ENCODE measurements around the gene COG1. TPM values are rescaled to one million over a fixed set of nuclear protein-coding genes. Genes with fewer than 3 reads are reported as not detected.

Gene COG1
- total RNA-seq, 1 donor from 2014 or later: 50.4 TPM

DNA sequence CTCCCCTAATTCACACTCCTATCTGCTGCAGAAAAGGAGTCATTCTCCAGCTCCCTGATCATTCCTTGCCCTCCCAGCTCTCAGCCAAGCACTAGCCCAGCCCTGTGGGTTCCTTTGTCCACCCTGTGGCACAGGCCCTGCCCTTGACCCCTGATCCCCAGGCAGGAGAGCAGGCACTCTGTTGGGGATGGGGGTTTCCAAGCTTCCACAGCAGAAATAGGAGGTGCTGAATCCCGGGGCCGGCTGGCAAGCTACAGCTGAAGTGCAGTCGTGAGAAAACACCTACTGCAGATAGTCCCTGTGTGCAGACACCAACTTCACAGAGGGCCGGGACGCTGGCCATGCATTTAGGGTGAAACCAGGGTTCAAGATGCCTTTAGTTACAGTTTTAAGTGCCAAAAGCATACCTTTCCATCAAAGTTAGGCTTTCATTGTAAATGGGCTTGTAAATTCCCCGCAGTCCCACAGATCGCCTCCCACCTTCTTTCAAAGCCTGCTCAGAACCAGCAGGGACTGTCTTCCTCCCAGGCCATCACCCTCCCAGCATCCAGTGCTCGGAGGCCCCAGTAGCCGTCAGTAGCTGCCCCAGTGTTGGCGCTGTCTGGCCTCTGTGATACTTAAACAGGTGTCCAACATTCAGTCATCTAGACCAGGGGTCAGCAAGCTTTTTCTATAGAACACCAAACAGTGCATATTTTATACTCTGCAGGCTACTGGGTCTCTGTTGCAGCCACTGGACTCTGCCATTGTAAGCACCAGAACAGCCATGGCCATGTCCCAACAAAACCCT lies 58.2 kb downstream of the COG1 start:
- H3K27ac Mint-ChIP-seq: no peak overlapping the region
- H3K36me3 Mint-ChIP-seq: peaks cover 2% of the 10 kb centered on the region
- no peaks in the 10 kb centered on the region for H3K9me3 Mint-ChIP-seq
- no peaks in the 10 kb centered on the region for H3K4me1 Mint-ChIP-seq
- no peak for DNase-seq (ENCODE audit: low spot score in 2 of 2, unreplicated experiment in 2 of 2)
- TF ChIP-seq, protein P1, sequence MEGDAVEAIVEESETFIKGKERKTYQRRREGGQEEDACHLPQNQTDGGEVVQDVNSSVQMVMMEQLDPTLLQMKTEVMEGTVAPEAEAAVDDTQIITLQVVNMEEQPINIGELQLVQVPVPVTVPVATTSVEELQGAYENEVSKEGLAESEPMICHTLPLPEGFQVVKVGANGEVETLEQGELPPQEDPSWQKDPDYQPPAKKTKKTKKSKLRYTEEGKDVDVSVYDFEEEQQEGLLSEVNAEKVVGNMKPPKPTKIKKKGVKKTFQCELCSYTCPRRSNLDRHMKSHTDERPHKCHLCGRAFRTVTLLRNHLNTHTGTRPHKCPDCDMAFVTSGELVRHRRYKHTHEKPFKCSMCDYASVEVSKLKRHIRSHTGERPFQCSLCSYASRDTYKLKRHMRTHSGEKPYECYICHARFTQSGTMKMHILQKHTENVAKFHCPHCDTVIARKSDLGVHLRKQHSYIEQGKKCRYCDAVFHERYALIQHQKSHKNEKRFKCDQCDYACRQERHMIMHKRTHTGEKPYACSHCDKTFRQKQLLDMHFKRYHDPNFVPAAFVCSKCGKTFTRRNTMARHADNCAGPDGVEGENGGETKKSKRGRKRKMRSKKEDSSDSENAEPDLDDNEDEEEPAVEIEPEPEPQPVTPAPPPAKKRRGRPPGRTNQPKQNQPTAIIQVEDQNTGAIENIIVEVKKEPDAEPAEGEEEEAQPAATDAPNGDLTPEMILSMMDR (IDR thresholded peaks at IDR 0.05; ENCODE audit: unreplicated experiment): no peak
- peaks cover 2% of the 10 kb centered on the region for H3K27me3 Mint-ChIP-seq (ENCODE audit: low read depth)
- H3K4me3 Mint-ChIP-seq: no peak overlapping the region

- no peak overlapping the region for H3K4me3 Mint-ChIP-seq
- no peak overlapping the region for H3K27ac Mint-ChIP-seq
- H3K4me1 Mint-ChIP-seq: no peaks in the 10 kb centered on the region
- H3K36me3 Mint-ChIP-seq: no peaks in the 10 kb centered on the region
- no peak for DNase-seq (ENCODE audit: low spot score in 2 of 2, unreplicated experiment in 2 of 2)
- peaks cover 2% of the 10 kb centered on the region for H3K27me3 Mint-ChIP-seq (ENCODE audit: low read depth)
- TF ChIP-seq, protein P1 (IDR thresholded peaks at IDR 0.05; ENCODE audit: unreplicated experiment): no peak
- H3K9me3 Mint-ChIP-seq: no peaks in the 10 kb centered on the region
Measured at GRCh38 chr17:73251871-73252270, 59.0 kb downstream of the COG1 start.

DNA sequence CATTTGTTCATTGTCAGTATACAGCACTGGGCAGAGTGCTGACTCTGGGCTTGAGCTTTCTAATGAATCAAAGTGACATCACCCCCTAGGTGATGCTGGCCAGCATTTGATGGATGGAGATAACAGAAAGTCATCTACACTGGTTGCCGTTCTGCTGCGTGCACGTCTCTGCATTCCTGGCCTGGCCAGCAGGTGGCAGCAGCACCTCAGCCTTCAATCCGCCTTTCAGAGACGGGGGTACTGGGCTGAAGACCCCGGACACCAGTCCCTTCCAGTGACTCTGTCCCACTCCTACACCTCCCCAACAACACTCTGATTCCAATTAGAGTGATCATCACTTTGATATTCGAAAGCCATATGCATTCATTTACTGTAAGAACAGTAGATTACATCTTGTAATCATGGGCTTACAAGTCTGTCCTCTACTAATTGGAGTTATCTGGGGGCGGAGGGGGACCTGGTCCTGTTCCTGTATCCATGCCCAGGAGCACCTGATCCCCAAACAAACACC lies 62.9 kb downstream of the COG1 start:
- Mint-ChIP-seq H3K27me3 (ENCODE audit: low read depth) (peaks cover 2% of the 10 kb centered on the region), H3K4me1 (no peaks in the 10 kb centered on the region), H3K27ac (no peak overlapping the region), H3K36me3 (no peaks in the 10 kb centered on the region), H3K9me3 (no peaks in the 10 kb centered on the region), H3K4me3 (no peak overlapping the region)
- TF ChIP-seq, protein P1 (IDR thresholded peaks at IDR 0.05; ENCODE audit: unreplicated experiment): peak; percentile 91
- peak in 1 of 2 experiments; percentile 79 for DNase-seq (ENCODE audit: low spot score in 2 of 2, unreplicated experiment in 2 of 2)

- H3K4me1 Mint-ChIP-seq: peaks cover 2% of the 10 kb centered on the region
- H3K36me3 Mint-ChIP-seq: no peaks in the 10 kb centered on the region
- DNase-seq (ENCODE audit: low spot score in 2 of 2, unreplicated experiment in 2 of 2): no peak
- peaks cover 2% of the 10 kb centered on the region for H3K27me3 Mint-ChIP-seq (ENCODE audit: low read depth)
- H3K27ac Mint-ChIP-seq: no peak overlapping the region
- no peaks in the 10 kb centered on the region for H3K9me3 Mint-ChIP-seq
- TF ChIP-seq, protein P1 (IDR thresholded peaks at IDR 0.05; ENCODE audit: unreplicated experiment): no peak
- H3K4me3 Mint-ChIP-seq: no peak overlapping the region
Measured at GRCh38 chr17:73256220-73256619, 63.4 kb downstream of the COG1 start.

DNA sequence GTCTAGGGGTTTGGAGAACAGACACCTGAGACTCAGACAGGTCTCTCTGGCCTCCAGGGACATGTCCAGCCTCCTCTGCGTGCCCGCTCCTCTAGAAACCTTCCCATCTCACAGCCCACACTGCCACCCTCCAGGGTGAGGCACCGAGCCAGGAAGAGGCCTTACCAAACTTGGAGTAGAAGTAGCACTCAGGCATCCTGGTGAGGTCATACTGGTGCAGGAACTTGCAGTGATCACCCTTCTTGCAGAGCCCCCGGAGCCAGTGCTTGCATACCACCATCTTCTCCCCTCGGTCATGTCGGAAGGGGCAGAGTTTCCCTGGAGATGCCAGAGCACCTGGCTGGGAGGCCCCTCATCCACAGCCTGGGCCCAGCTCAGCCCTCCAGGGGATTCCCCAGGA lies 64.7 kb downstream of the COG1 start:
- Mint-ChIP-seq H3K9me3 (no peaks in the 10 kb centered on the region), H3K36me3 (no peaks in the 10 kb centered on the region), H3K27me3 (ENCODE audit: low read depth) (peaks cover 2% of the 10 kb centered on the region), H3K4me1 (peaks cover 8% of the 10 kb centered on the region), H3K27ac (no peak overlapping the region), H3K4me3 (no peak overlapping the region)
- TF ChIP-seq, protein P1 (IDR thresholded peaks at IDR 0.05; ENCODE audit: unreplicated experiment): no peak
- DNase-seq (ENCODE audit: low spot score in 2 of 2, unreplicated experiment in 2 of 2): no peak

Other genes starting within 250 kb of the COG1 start
- gene SLC39A11, start 100.4 kb upstream of the COG1 start, total RNA-seq: 26.0 to 30.2 TPM (median 26.1 TPM) in 3 replicates
- 0.16 to 0.18 TPM (median 0.18 TPM) in 3 replicates for gene SSTR2, start 28.0 kb upstream of the COG1 start, total RNA-seq
- 0.40 TPM in 1 of 3 replicates, not detected in the others for gene CPSF4L, start 68.8 kb downstream of the COG1 start, total RNA-seq
- gene CDC42EP4, start 118.9 kb downstream of the COG1 start, total RNA-seq: 68.4 to 71.3 TPM (median 70.3 TPM) in 3 replicates

Measured in mesothelial cell of epicardium (in vitro differentiated cells).